Measurements from ENCODE around the gene KAT8. TPM values are rescaled to one million over a fixed set of nuclear protein-coding genes. Genes with fewer than 3 reads are reported as not detected.

Gene KAT8
- total and polyA plus RNA-seq, 9 of the 15 experiments (the other 6 are each of a cell fraction or from before 2014, with no cell fraction given) = 10.0 to 98.5 (median 76.4) TPM

DNA sequence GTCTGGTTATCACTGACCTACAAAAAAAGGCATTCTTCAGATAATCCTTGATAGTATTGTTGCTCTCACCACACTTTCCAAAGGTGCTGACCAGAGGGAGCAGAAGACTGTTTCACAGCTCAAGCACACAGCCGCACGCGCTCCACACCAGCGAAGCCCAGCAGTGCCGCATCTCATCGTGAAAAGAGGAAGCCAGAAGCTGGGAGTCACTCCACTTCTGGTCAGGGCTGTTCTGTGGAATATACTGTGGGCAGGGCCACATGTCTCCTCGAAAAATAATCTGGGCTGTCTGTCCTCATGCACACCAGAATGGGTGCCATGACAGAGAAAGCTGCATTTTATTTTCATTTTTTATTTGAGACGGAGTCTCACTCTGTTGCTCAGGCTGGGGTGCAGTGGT, 39.7 kb downstream of the KAT8 start (continued):
- TF ChIP-seq, protein P1, sequence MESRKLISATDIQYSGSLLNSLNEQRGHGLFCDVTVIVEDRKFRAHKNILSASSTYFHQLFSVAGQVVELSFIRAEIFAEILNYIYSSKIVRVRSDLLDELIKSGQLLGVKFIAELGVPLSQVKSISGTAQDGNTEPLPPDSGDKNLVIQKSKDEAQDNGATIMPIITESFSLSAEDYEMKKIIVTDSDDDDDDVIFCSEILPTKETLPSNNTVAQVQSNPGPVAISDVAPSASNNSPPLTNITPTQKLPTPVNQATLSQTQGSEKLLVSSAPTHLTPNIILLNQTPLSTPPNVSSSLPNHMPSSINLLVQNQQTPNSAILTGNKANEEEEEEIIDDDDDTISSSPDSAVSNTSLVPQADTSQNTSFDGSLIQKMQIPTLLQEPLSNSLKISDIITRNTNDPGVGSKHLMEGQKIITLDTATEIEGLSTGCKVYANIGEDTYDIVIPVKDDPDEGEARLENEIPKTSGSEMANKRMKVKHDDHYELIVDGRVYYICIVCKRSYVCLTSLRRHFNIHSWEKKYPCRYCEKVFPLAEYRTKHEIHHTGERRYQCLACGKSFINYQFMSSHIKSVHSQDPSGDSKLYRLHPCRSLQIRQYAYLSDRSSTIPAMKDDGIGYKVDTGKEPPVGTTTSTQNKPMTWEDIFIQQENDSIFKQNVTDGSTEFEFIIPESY (CRISPR knock-in tag; IDR thresholded peaks at IDR 0.05) = peak; percentile 45; the same call in 1 of the 2 replicates
- TF ChIP-seq TBP (optimal IDR thresholded peaks at IDR 0.05; ENCODE audit: low read depth, low read length) (no peak), SMAD1 (IDR thresholded peaks at IDR 0.05; ENCODE audit: low read depth, low read length, partially characterized antibody) (no peak), XRCC5 (IDR thresholded peaks at IDR 0.05; ENCODE audit: low read depth, low read length) (no peak), NRF1 (conservative IDR thresholded peaks at IDR 0.05 in 1 of 2, IDR thresholded peaks at IDR 0.05 in 1 of 2) (peak; percentile 48 to 50; a peak in 3 of 4 replicates), POLR3A (IDR thresholded peaks at IDR 0.05; ENCODE audit: borderline replicate concordance, extremely low read depth, insufficient read depth, insufficient read length) (no peak), SUPT5H (IDR thresholded peaks at IDR 0.05) (no peak), ATF7 (IDR thresholded peaks at IDR 0.05) (no peak), GABPB2 (CRISPR knock-in tag; conservative IDR thresholded peaks at IDR 0.05) (no peak)
- TF ChIP-seq, protein P2, sequence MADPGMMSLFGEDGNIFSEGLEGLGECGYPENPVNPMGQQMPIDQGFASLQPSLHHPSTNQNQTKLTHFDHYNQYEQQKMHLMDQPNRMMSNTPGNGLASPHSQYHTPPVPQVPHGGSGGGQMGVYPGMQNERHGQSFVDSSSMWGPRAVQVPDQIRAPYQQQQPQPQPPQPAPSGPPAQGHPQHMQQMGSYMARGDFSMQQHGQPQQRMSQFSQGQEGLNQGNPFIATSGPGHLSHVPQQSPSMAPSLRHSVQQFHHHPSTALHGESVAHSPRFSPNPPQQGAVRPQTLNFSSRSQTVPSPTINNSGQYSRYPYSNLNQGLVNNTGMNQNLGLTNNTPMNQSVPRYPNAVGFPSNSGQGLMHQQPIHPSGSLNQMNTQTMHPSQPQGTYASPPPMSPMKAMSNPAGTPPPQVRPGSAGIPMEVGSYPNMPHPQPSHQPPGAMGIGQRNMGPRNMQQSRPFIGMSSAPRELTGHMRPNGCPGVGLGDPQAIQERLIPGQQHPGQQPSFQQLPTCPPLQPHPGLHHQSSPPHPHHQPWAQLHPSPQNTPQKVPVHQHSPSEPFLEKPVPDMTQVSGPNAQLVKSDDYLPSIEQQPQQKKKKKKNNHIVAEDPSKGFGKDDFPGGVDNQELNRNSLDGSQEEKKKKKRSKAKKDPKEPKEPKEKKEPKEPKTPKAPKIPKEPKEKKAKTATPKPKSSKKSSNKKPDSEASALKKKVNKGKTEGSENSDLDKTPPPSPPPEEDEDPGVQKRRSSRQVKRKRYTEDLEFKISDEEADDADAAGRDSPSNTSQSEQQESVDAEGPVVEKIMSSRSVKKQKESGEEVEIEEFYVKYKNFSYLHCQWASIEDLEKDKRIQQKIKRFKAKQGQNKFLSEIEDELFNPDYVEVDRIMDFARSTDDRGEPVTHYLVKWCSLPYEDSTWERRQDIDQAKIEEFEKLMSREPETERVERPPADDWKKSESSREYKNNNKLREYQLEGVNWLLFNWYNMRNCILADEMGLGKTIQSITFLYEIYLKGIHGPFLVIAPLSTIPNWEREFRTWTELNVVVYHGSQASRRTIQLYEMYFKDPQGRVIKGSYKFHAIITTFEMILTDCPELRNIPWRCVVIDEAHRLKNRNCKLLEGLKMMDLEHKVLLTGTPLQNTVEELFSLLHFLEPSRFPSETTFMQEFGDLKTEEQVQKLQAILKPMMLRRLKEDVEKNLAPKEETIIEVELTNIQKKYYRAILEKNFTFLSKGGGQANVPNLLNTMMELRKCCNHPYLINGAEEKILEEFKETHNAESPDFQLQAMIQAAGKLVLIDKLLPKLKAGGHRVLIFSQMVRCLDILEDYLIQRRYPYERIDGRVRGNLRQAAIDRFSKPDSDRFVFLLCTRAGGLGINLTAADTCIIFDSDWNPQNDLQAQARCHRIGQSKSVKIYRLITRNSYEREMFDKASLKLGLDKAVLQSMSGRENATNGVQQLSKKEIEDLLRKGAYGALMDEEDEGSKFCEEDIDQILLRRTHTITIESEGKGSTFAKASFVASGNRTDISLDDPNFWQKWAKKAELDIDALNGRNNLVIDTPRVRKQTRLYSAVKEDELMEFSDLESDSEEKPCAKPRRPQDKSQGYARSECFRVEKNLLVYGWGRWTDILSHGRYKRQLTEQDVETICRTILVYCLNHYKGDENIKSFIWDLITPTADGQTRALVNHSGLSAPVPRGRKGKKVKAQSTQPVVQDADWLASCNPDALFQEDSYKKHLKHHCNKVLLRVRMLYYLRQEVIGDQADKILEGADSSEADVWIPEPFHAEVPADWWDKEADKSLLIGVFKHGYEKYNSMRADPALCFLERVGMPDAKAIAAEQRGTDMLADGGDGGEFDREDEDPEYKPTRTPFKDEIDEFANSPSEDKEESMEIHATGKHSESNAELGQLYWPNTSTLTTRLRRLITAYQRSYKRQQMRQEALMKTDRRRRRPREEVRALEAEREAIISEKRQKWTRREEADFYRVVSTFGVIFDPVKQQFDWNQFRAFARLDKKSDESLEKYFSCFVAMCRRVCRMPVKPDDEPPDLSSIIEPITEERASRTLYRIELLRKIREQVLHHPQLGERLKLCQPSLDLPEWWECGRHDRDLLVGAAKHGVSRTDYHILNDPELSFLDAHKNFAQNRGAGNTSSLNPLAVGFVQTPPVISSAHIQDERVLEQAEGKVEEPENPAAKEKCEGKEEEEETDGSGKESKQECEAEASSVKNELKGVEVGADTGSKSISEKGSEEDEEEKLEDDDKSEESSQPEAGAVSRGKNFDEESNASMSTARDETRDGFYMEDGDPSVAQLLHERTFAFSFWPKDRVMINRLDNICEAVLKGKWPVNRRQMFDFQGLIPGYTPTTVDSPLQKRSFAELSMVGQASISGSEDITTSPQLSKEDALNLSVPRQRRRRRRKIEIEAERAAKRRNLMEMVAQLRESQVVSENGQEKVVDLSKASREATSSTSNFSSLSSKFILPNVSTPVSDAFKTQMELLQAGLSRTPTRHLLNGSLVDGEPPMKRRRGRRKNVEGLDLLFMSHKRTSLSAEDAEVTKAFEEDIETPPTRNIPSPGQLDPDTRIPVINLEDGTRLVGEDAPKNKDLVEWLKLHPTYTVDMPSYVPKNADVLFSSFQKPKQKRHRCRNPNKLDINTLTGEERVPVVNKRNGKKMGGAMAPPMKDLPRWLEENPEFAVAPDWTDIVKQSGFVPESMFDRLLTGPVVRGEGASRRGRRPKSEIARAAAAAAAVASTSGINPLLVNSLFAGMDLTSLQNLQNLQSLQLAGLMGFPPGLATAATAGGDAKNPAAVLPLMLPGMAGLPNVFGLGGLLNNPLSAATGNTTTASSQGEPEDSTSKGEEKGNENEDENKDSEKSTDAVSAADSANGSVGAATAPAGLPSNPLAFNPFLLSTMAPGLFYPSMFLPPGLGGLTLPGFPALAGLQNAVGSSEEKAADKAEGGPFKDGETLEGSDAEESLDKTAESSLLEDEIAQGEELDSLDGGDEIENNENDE (IDR thresholded peaks at IDR 0.05; ENCODE audit: low read depth, low read length) = no peak
- TF ChIP-seq, protein P3, sequence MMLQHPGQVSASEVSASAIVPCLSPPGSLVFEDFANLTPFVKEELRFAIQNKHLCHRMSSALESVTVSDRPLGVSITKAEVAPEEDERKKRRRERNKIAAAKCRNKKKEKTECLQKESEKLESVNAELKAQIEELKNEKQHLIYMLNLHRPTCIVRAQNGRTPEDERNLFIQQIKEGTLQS (IDR thresholded peaks at IDR 0.05) = no peak
- TF ChIP-seq, protein P3 (CRISPR knock-in tag; conservative IDR thresholded peaks at IDR 0.05) = no peak
- TF ChIP-seq, protein P4, sequence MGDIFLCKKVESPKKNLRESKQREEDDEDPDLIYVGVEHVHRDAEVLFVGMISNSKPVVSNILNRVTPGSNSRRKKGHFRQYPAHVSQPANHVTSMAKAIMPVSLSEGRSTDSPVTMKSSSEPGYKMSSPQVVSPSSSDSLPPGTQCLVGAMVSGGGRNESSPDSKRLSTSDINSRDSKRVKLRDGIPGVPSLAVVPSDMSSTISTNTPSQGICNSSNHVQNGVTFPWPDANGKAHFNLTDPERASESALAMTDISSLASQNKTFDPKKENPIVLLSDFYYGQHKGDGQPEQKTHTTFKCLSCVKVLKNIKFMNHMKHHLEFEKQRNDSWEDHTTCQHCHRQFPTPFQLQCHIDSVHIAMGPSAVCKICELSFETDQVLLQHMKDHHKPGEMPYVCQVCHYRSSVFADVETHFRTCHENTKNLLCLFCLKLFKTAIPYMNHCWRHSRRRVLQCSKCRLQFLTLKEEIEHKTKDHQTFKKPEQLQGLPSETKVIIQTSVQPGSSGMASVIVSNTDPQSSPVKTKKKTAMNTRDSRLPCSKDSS (IDR thresholded peaks at IDR 0.05; ENCODE audit: low read depth, partially characterized antibody) = no peak
